PC-3 (cell line): ENCODE results near the gene C17orf78.

ENCODE experiments used
- EZH2 ChIP-seq: fragments of 300-600 bp; sonication (generic); IDR thresholded peaks from one replicate; pipeline ENCODE4 v1.6.1; 2017; ENCODE audit warnings: antibody characterized with exemption, mild to moderate bottlenecking, low read length; ENCODE audit not compliant: unreplicated experiment
- EZH2phosphoT487 ChIP-seq: fragments of 300-600 bp; sonication (generic); IDR thresholded peaks from 2 replicates; pipeline ENCODE4 v1.6.1; 2018; ENCODE audit warnings: mild to moderate bottlenecking, antibody characterized with exemption, low read length, borderline replicate concordance
- TF ChIP-seq, protein P1 (sequence below): fragments of 300-600 bp; sonication (generic); conservative IDR thresholded peaks from 2 replicates; pipeline ENCODE4 v1.5.1; 2017; ENCODE audit warnings: antibody characterized with exemption, low read depth, mild to moderate bottlenecking, low read length

DNA sequence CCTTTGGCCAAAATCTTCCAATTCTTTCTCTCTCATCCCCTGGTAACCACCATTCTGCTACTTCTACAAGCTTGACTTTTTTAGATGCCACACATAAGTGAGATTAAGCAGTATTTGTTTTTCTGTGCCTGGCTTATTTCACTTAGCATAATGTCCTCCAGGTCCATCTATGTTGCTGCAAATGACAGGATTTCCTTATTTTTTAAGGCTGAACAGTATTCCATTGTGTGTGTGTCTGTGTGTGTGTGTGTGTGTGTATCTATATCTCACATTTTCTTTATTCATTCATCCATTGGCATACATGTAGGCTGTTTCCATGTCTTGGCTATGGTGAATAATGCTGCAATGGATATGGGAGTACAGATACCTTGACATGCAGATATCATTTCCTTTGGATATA lies 24.7 kb downstream of the C17orf78 start:
- TF ChIP-seq, protein P1, sequence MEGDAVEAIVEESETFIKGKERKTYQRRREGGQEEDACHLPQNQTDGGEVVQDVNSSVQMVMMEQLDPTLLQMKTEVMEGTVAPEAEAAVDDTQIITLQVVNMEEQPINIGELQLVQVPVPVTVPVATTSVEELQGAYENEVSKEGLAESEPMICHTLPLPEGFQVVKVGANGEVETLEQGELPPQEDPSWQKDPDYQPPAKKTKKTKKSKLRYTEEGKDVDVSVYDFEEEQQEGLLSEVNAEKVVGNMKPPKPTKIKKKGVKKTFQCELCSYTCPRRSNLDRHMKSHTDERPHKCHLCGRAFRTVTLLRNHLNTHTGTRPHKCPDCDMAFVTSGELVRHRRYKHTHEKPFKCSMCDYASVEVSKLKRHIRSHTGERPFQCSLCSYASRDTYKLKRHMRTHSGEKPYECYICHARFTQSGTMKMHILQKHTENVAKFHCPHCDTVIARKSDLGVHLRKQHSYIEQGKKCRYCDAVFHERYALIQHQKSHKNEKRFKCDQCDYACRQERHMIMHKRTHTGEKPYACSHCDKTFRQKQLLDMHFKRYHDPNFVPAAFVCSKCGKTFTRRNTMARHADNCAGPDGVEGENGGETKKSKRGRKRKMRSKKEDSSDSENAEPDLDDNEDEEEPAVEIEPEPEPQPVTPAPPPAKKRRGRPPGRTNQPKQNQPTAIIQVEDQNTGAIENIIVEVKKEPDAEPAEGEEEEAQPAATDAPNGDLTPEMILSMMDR, result no peak
- no peak for TF ChIP-seq EZH2phosphoT487
- TF ChIP-seq EZH2, result no peak
